MM.1S (cell line): ENCODE measurements around the gene ITGA11.

Source experiments
- DNase-seq: peaks from one replicate; pipeline ENCODE4 v3.0.0-alpha.2; 2015
- H2AFZ ChIP-seq: fragments of 300-600 bp; sonication (generic); 2 replicates; pipeline ENCODE4 v1.6.0; 2016; ENCODE audit warnings: antibody characterized with exemption, low read length
- H3F3A ChIP-seq: fragments of 300-600 bp; sonication (generic); 2 replicates; pipeline ENCODE4 v1.6.1; 2016; ENCODE audit warnings: mild to moderate bottlenecking, antibody characterized with exemption, low read length, moderate library complexity, mixed read lengths; ENCODE audit not compliant: insufficient read depth
- H3K27ac ChIP-seq: fragments of 300-600 bp; sonication (generic); 2 replicates; pipeline ENCODE4 v1.5.1; 2016; ENCODE audit warnings: mild to moderate bottlenecking, low read length
- H3K27me3 ChIP-seq: fragments of 300-600 bp; sonication (generic); replicated peaks from 2 replicates; pipeline ENCODE4 v1.6.0; 2016; ENCODE audit warnings: low read length; ENCODE audit not compliant: insufficient read depth
- H3K36me3 ChIP-seq: fragments of 300-600 bp; sonication (generic); replicated peaks from 2 replicates; pipeline ENCODE4 v1.6.1; 2016; ENCODE audit warnings: mild to moderate bottlenecking, low read length, mixed read lengths; ENCODE audit not compliant: insufficient read depth
- H3K4me1 ChIP-seq: fragments of 300-600 bp; sonication (generic); 2 replicates; pipeline ENCODE4 v1.6.1; 2016; ENCODE audit warnings: low read length, mixed read lengths
- H3K4me2 ChIP-seq: fragments of 300-600 bp; sonication (generic); 2 replicates; pipeline ENCODE4 v1.6.0; 2016; ENCODE audit warnings: low read depth, low read length
- H3K4me3 ChIP-seq: fragments of 300-600 bp; sonication (generic); 2 replicates; pipeline ENCODE4 v1.5.1; 2016; ENCODE audit warnings: low read length, mixed read lengths
- H3K79me2 ChIP-seq: fragments of 300-600 bp; sonication (generic); 2 replicates; pipeline ENCODE4 v1.6.1; 2016; ENCODE audit warnings: mixed run types, low read length, mixed read lengths
- H3K9ac ChIP-seq: fragments of 300-600 bp; sonication (generic); 2 replicates; pipeline ENCODE4 v1.6.1; 2016; ENCODE audit warnings: low read length, mixed read lengths
- H3K9me2 ChIP-seq: fragments of 300-600 bp; sonication (generic); replicated peaks from 2 replicates; pipeline ENCODE4 v1.6.1; 2016; ENCODE audit warnings: mild to moderate bottlenecking, low read length, mixed read lengths; ENCODE audit not compliant: insufficient read depth
- H3K9me3 ChIP-seq: fragments of 300-600 bp; sonication (generic); replicated peaks from 2 replicates; pipeline ENCODE4 v1.6.1; 2016; ENCODE audit warnings: mild to moderate bottlenecking, low read length, mixed read lengths; ENCODE audit not compliant: insufficient read depth
- H4K20me1 ChIP-seq: fragments of 300-600 bp; sonication (generic); 2 replicates; pipeline ENCODE4 v1.6.1; 2016; ENCODE audit warnings: mild to moderate bottlenecking, low read length, moderate library complexity, mixed read lengths; ENCODE audit not compliant: insufficient read depth
- EZH2 ChIP-seq: fragments of 300-600 bp; sonication (generic); optimal IDR thresholded peaks from 2 replicates; pipeline ENCODE3; 2017; ENCODE audit warnings: low read depth, mild to moderate bottlenecking, antibody characterized with exemption, low read length, mixed read lengths
- EZH2phosphoT487 ChIP-seq: fragments of 300-600 bp; sonication (generic); IDR thresholded peaks from 2 replicates; pipeline ENCODE4 v1.6.1; 2018; ENCODE audit warnings: antibody characterized with exemption, low read length
- TF ChIP-seq, protein P1 (sequence below): fragments of 300-600 bp; sonication (generic); IDR thresholded peaks from 2 replicates; pipeline ENCODE4 v1.5.1; 2016; ENCODE audit warnings: antibody characterized with exemption, low read length, mixed read lengths

ITGA11 gene

GRCh38 chr15:68281008-68281407, 151.0 kb downstream of the ITGA11 start:
- Histone ChIP-seq H3K4me2 (peak overlapping the region; percentile 98), H3K4me1 (peaks cover 21% of the 10 kb centered on the region; the same call in 1 of the 2 replicates), H3K27me3 (no peaks in the 10 kb centered on the region), H3K79me2 (peaks cover 100% of the 10 kb centered on the region), H3K9ac (peak overlapping the region; percentile 93), H3K9me3 (no peaks in the 10 kb centered on the region), H3K4me3 (peak overlapping the region; percentile 84), H2AFZ (no peak overlapping the region), H3F3A (peaks cover 64% of the 10 kb centered on the region), H3K36me3 (peaks cover 4% of the 10 kb centered on the region; the same call in 1 of the 2 replicates), H3K27ac (peak overlapping the region; percentile 93), H4K20me1 (no peaks in the 10 kb centered on the region), H3K9me2 (no peaks in the 10 kb centered on the region)
- DNase-seq = peak; percentile 75
- TF ChIP-seq EZH2 (no peak), EZH2phosphoT487 (no peak)
- TF ChIP-seq, protein P1, sequence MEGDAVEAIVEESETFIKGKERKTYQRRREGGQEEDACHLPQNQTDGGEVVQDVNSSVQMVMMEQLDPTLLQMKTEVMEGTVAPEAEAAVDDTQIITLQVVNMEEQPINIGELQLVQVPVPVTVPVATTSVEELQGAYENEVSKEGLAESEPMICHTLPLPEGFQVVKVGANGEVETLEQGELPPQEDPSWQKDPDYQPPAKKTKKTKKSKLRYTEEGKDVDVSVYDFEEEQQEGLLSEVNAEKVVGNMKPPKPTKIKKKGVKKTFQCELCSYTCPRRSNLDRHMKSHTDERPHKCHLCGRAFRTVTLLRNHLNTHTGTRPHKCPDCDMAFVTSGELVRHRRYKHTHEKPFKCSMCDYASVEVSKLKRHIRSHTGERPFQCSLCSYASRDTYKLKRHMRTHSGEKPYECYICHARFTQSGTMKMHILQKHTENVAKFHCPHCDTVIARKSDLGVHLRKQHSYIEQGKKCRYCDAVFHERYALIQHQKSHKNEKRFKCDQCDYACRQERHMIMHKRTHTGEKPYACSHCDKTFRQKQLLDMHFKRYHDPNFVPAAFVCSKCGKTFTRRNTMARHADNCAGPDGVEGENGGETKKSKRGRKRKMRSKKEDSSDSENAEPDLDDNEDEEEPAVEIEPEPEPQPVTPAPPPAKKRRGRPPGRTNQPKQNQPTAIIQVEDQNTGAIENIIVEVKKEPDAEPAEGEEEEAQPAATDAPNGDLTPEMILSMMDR = no peak

- Histone ChIP-seq H3K27ac (peak overlapping the region; percentile 93), H3K4me3 (peak overlapping the region; percentile 84), H3F3A (peaks cover 59% of the 10 kb centered on the region), H3K9me3 (no peaks in the 10 kb centered on the region), H4K20me1 (no peaks in the 10 kb centered on the region), H3K4me1 (peaks cover 18% of the 10 kb centered on the region; the same call in 1 of the 2 replicates), H3K9me2 (no peaks in the 10 kb centered on the region), H3K27me3 (no peaks in the 10 kb centered on the region), H3K9ac (peak overlapping the region; percentile 93), H3K36me3 (peaks cover 2% of the 10 kb centered on the region; the same call in 1 of the 2 replicates), H3K4me2 (peak overlapping the region; percentile 98), H3K79me2 (peaks cover 100% of the 10 kb centered on the region), H2AFZ (no peak overlapping the region)
- DNase-seq = no peak
- TF ChIP-seq EZH2phosphoT487 (no peak), EZH2 (no peak)
These were observed 151.9 kb downstream of the ITGA11 start for GRCh38 chr15:68279779-68280753.

- Histone ChIP-seq H3K79me2 (peaks cover 87% of the 10 kb centered on the region), H3K4me1 (0 out of 2 replicates have a peak, but pooled peaks cover 9% of the 10 kb centered on the region), H3K4me3 (peak overlapping the region; percentile 84), H3K4me2 (peak overlapping the region; percentile 98), H3K9me3 (no peaks in the 10 kb centered on the region), H3K9me2 (no peaks in the 10 kb centered on the region), H3K27me3 (no peaks in the 10 kb centered on the region), H3K27ac (peak overlapping the region; percentile 93), H3K9ac (peak overlapping the region; percentile 93), H3K36me3 (no peaks in the 10 kb centered on the region; the same call in 1 of the 2 replicates), H2AFZ (peak overlapping the region; percentile 32; the same call in 1 of the 2 replicates), H3F3A (peaks cover 52% of the 10 kb centered on the region), H4K20me1 (no peaks in the 10 kb centered on the region)
- no peak for TF ChIP-seq EZH2
- TF ChIP-seq, protein P1 = no peak
- DNase-seq = peak; percentile 47
These were observed 153.2 kb downstream of the ITGA11 start for GRCh38 chr15:68278595-68279405.
